SKM-1 (cell line): ENCODE results near the gene FUBP1.
A peak's percentile ranks its signal among the peaks of the same experiment; 100 is the strongest.
"Not testable (repeated sequence)": the region's sequence is repeated elsewhere in the genome, so short reads cannot be mapped to it uniquely, and the experiment has no call there.

Source experiments
- DNase-seq: peaks from one replicate; lab custom pipeline; 2025; ENCODE audit not compliant: unreplicated experiment; lab: John Stamatoyannopoulos, UW

FUBP1 gene

GRCh38 chr1:77948841-77949424, 29.9 kb downstream of the FUBP1 start:
- no peak for DNase-seq

DNA sequence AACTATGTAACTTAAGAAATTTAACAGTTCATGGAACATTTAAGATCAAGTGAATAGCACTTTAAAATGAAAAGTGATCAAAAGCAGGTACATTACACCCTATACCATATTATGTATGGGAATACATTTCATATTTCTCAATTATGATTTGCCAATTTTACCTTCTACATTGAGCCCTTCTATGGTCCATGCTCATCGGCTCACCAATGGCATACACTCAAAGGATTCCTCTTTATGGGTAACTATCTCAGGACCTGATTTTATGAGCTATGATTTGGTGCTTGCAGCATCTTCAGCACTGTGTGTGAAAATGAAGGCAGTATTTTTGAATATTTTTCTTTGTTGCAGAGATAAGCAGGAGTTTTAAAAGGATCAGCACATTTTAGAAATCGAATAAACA, 33.5 kb downstream of the FUBP1 start:
- no peak for DNase-seq

DNA sequence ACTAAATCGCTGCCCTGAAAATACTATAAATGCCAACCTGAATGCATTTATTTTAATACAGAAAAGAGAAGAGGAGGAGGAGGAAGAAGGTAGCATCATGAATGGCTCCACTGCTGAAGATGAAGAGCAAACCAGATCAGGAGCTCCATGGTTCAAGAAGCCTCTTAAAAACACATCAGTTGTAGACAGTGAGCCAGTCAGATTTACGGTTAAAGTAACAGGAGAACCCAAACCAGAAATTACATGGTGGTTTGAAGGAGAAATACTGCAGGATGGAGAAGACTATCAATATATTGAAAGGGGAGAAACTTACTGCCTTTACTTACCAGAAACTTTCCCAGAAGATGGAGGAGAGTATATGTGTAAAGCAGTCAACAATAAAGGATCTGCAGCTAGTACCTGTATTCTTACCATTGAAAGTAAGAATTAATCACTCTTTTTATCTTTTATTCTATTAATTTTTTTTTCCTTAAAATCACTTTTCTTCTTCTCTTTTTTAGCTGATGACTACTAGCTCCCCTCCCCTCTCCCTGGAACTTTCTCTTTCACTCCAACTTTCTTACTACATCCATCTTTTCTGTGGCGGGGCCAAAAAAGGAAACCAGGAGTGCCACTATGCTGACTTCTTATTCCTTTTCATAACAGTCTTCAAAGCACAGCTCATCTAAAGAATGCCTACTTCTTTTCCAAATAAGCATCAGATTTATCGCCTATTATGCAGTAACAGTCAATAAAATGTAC, 36.3 kb downstream of the FUBP1 start:
- DNase-seq = no peak

DNA sequence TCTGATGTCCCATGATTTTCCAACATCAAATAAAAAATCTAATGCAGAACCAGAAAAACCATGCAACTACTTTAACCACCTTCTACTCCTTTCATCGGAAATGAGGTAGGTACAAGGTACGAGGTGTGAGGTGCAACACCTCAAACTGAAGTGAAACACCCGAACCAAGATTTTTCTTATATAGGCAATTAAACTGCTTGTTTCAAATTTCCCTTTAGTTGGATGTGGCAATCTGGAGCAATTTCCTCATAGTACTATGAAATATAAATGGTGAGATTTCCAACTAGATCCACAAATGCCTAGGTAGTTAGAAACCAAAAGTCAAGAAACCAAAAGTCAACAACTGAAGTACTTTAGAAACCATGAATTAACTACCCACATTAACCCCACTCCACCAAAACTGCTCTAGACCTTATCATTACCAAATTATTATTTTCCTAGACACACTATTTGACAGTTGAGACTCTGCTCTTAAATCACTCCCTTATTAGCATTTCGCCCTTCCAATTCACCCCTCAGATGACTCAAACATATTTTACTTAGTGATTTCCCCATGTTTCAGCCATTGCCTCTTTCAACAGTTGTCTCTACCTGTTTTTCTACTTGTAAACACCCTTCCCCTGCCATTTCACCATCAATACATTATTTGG, 37.8 kb downstream of the FUBP1 start:
- DNase-seq = no peak

DNA sequence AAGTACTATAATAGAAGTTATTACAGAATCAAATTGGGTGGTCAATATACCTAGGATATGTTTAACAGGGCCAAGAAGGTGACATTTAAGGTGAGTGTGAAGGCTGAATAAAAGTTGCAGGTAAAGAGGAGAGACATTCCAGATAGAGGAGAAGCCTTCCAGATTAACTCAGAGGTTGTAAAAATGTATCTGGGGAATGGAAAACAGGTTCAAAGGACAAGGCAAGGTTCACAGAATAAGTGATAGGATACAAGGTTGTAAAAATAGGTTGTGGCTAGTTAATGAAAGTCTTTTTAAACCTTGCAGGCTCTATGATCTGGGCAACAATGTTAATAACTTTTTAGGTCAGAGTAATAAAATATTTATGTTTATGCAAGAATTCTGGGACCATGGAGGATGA, 40.2 kb downstream of the FUBP1 start:
- DNase-seq = no peak

GRCh38 chr1:77929806-77930205, 49.1 kb downstream of the FUBP1 start:
- DNase-seq = no peak

- DNase-seq = no peak
Measured at GRCh38 chr1:77927414-77927813, 51.5 kb downstream of the FUBP1 start.

GRCh38 chr1:77926561-77927357, 52.1 kb downstream of the FUBP1 start:
- peak; percentile 41 for DNase-seq

GRCh38 chr1:77925956-77926355, 52.9 kb downstream of the FUBP1 start:
- DNase-seq = no peak

DNA sequence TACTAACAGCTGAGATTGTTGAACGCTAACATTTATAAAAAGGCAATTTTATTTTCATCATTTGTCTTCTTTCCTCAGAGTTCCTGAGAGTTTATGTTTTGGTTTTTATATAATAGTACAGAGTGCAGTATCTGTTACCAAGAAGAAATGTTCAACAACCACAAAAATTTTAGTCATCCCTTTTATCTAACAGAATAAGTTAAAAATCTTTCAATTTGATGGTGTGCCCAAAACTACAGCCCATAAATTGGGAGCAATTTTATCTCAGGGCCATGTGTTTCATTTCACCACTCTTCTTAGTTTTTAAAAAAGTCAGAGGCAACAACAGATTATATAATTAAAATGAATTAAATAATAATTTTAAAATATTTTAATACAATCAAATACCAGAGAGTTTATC, 53.4 kb downstream of the FUBP1 start:
- no peak for DNase-seq

- not testable (repeated sequence) for DNase-seq
Measured at GRCh38 chr1:77918918-77919317, 60.0 kb downstream of the FUBP1 start.

- DNase-seq = no peak
Measured at GRCh38 chr1:77910116-77910515, 68.8 kb downstream of the FUBP1 start.

DNA sequence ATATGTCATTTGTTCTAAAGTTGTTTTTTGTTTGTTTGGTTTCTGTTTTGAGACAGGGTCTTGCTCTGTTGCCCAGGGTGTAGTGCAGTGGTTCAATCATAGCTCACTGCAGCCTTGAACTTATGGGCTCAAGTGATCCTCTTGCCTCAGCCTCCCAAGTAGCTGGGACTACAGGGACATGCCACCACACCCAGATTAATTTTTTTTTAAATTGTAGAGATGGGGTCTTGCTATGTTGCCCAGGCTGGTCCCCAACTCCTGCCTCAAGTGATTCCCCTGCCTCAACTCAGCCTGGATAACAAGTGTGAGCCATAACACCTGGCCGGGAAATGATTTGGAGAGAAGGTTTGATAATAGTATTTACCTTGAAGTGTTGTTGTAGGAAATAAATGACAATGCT, 72.2 kb downstream of the FUBP1 start:
- DNase-seq = no peak

DNA sequence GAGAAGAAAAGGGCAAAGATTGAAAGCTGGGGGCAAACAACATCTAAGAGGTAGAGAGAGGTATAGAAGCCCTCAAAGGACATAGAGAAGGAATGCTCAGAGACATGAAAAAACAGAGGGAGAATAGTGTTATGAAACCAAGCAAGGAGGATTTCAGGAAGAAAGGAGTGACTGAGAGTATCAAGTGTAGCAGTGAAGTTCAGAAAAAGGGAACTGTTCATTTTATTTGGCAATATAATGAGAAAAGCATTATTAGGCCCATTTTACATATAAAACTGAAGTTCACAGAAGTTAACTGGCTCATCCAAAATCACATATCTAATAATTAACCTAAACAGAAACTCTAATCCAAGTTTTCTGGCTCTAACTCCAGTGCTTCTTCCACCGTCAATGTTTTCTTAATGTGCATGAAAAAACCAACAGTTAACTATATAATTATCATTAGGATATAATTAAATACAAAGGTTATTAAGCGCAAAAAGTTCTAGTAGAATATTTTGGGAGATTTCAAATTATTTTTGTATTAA, 72.8 kb downstream of the FUBP1 start:
- DNase-seq = no peak

DNA sequence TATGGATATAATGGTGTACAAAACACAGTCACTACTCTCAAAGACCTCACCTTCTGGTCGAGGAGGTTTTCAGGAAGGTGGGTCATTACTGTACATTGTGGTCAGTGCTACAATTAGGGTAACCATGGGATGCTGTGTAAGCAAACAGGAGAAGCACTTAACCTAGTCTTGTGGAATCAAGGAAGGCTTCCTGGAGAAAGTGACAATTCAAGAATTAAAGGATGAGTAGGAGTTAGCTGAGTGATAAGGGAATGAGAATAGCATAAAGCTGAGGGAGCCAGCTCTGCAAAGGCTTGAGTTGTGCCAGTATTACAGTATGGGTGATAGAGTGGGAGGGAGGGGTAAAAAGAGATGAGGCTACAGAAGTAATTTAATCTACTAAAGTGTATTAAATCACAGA, 73.3 kb downstream of the FUBP1 start:
- no peak for DNase-seq

DNA sequence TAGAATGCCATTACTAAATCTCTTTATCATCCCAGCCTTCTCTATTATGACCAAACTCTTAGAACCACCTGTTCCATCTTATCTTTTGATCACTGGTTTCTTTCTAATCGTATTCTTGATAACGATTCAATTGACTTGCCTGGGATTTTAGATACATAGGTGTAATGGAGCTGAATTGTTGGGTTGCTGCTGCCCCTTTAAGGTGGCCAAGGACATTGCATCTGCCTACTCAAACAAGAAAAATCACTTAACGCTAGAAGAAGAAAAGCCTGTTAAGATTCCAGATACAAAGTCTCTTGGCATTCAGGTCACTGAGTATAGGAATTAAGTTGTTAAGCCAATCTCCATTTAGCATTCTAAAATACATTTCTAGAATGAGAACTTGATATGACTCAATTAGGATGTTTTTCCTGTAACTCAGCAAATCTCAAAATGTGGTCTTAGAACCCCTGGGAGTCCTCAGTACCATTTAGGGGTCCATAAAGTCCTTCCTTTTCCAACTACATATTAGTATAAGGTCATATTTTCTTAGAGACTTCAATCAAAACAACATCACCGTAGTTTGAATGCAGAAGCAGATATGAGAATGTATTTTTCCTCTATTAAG, 78.1 kb downstream of the FUBP1 start:
- no peak for DNase-seq

- no peak for DNase-seq
Measured at GRCh38 chr1:77899647-77900320, 79.1 kb downstream of the FUBP1 start.
